WTC11 (cell line): ENCODE results near the gene SMARCA4. TPM values are rescaled to one million over a fixed set of nuclear protein-coding genes. Genes with fewer than 3 reads are reported as not detected.

Experiments used
- ATAC-seq: fragments of 200-7000 bp; cut with Tn5 transposase; 2 replicates; pipeline ENCODE4 v1.10.0; 2021; ENCODE audit warnings: mild to moderate bottlenecking, moderate library complexity
- CTCF ChIA-PET: fragments of 300-600 bp; sonication (Branson Sonifier 250); formaldehyde crosslinking; loops from one replicate; lab custom pipeline; 2021; ENCODE audit warnings: antibody characterized with exemption; lab: Charles Lee
- POLR2A ChIA-PET: fragments of 350-600 bp; sonication (Branson Sonifier 250); formaldehyde crosslinking; loops from one replicate; lab custom pipeline; 2021; ENCODE audit warnings: antibody characterized with exemption; lab: Charles Lee
- DNase-seq: peaks from one replicate; pipeline ENCODE4 v3.0.0; 2021; ENCODE audit warnings: low spot score
- H3K27ac Mint-ChIP-seq: 2 replicates; pipeline ENCODE4 v1.8.0; 2021; ENCODE audit warnings: mixed read lengths
- H3K27me3 Mint-ChIP-seq: 2 replicates; pipeline ENCODE4 v1.8.0; 2021; ENCODE audit warnings: low read depth, mild to moderate bottlenecking, moderate library complexity, mixed read lengths
- H3K36me3 Mint-ChIP-seq: 2 replicates; pipeline ENCODE4 v1.8.0; 2021; ENCODE audit warnings: mixed read lengths
- H3K4me1 Mint-ChIP-seq: 2 replicates; pipeline ENCODE4 v1.8.0; 2022; ENCODE audit warnings: mixed read lengths
- H3K4me3 Mint-ChIP-seq: 2 replicates; pipeline ENCODE4 v1.8.0; 2021; ENCODE audit warnings: mild to moderate bottlenecking, moderate library complexity, mixed read lengths
- H3K9me3 Mint-ChIP-seq: 2 replicates; pipeline ENCODE4 v1.8.0; 2021; ENCODE audit warnings: mixed read lengths
- AFF4 ChIP-seq: sonication (generic); formaldehyde crosslinking; IDR thresholded peaks from 2 replicates; pipeline ENCODE4 v1.8.1; 2023; ENCODE audit warnings: mild to moderate bottlenecking, missing genetic modification reagents, borderline replicate concordance
- ARID4B ChIP-seq: sonication (generic); formaldehyde crosslinking; IDR thresholded peaks from 2 replicates; pipeline ENCODE4 v1.8.0; 2023; ENCODE audit warnings: missing genetic modification reagents, mild to moderate bottlenecking, borderline replicate concordance
- ATF6 ChIP-seq: sonication (generic); formaldehyde crosslinking; IDR thresholded peaks from 2 replicates; pipeline ENCODE4 v1.8.1; 2023; ENCODE audit warnings: mild to moderate bottlenecking, missing genetic modification reagents
- CBFB ChIP-seq: sonication (generic); formaldehyde crosslinking; IDR thresholded peaks from 2 replicates; pipeline ENCODE4 v1.8.1; 2022; ENCODE audit warnings: mild to moderate bottlenecking, low read depth, missing genetic modification reagents
- CREM ChIP-seq: sonication (generic); formaldehyde crosslinking; IDR thresholded peaks from 2 replicates; pipeline ENCODE4 v1.8.1; 2022; ENCODE audit warnings: mild to moderate bottlenecking, missing genetic modification reagents, moderate library complexity
- CTCF ChIP-seq: fragments of 200-600 bp; IDR thresholded peaks from 2 replicates; pipeline ENCODE4 v1.8.0; 2022; ENCODE audit warnings: antibody characterized with exemption
- FOXP4 ChIP-seq: sonication (generic); formaldehyde crosslinking; IDR thresholded peaks from 2 replicates; pipeline ENCODE4 v1.8.0; 2022; ENCODE audit warnings: mild to moderate bottlenecking, missing genetic modification reagents
- GTF2I ChIP-seq: fragments of 250-450 bp; sonication (Bioruptor Pico); conservative IDR thresholded peaks from 2 replicates; pipeline ENCODE4 v1.4.0; 2021; ENCODE audit warnings: mild to moderate bottlenecking
- HMGXB4 ChIP-seq: sonication (generic); formaldehyde crosslinking; IDR thresholded peaks from 2 replicates; pipeline ENCODE4 v1.8.1; 2023; ENCODE audit warnings: mild to moderate bottlenecking, moderate library complexity, missing genetic modification reagents
- MXD4 ChIP-seq: fragments of 250-450 bp; sonication (Bioruptor Pico); IDR thresholded peaks from 2 replicates; pipeline ENCODE4 v1.8.0; 2021; ENCODE audit warnings: mild to moderate bottlenecking, moderate library complexity, borderline replicate concordance
- NFE2L1 ChIP-seq: sonication (generic); formaldehyde crosslinking; IDR thresholded peaks from 2 replicates; pipeline ENCODE4 v1.8.1; 2023; ENCODE audit warnings: missing genetic modification reagents
- SMAD3 ChIP-seq: sonication (generic); formaldehyde crosslinking; IDR thresholded peaks from 2 replicates; pipeline ENCODE4 v1.8.0; 2022; ENCODE audit warnings: missing genetic modification reagents, mild to moderate bottlenecking, borderline replicate concordance
- SP1 ChIP-seq: sonication (generic); formaldehyde crosslinking; conservative IDR thresholded peaks from 2 replicates; pipeline ENCODE4 v1.8.1; 2022; ENCODE audit warnings: missing genetic modification reagents
- TCF7 ChIP-seq: sonication (generic); formaldehyde crosslinking; IDR thresholded peaks from 2 replicates; pipeline ENCODE4 v1.8.0; 2022; ENCODE audit warnings: mild to moderate bottlenecking, low read depth, missing genetic modification reagents, moderate library complexity
- TEAD4 ChIP-seq: sonication (generic); formaldehyde crosslinking; IDR thresholded peaks from 2 replicates; pipeline ENCODE4 v1.8.0; 2022; ENCODE audit warnings: mild to moderate bottlenecking, missing genetic modification reagents
- ZMAT4 ChIP-seq: fragments of 250-450 bp; sonication (Bioruptor Pico); IDR thresholded peaks from 2 replicates; pipeline ENCODE4 v1.9.0; 2021; ENCODE audit warnings: mild to moderate bottlenecking
- ZNF121 ChIP-seq: sonication (generic); formaldehyde crosslinking; IDR thresholded peaks from 2 replicates; pipeline ENCODE4 v1.8.0; 2023; ENCODE audit warnings: missing genetic modification reagents
- ZNF416 ChIP-seq: fragments of 250-450 bp; sonication (Bioruptor Pico); IDR thresholded peaks from 2 replicates; pipeline ENCODE4 v1.9.0; 2021; ENCODE audit warnings: mild to moderate bottlenecking, inconsistent platforms
- ZNF671 ChIP-seq: fragments of 250-450 bp; sonication (Bioruptor Pico); IDR thresholded peaks from 2 replicates; pipeline ENCODE4 v1.8.0; 2021; ENCODE audit warnings: mild to moderate bottlenecking
- total RNA-seq: library from RNA; stranded (reverse); gene quantifications from 3 replicates; pipeline ENCODE4 v1.2.3, GENCODE V29; 2021

The SMARCA4 gene
- total RNA-seq, 1 experiment from 2014 or later: 295 TPM

- POLR2A ChIA-PET: no interaction called here
- Mint-ChIP-seq H3K9me3 (no peaks in the 10 kb centered on the region), H3K27me3 (no peaks in the 10 kb centered on the region), H3K27ac (no peak overlapping the region), H3K4me3 (no peak overlapping the region), H3K36me3 (peaks cover 74% of the 10 kb centered on the region), H3K4me1 (no peaks in the 10 kb centered on the region)
- CTCF ChIA-PET: interaction anchor here (0.5 kb wide), 1 partner anchor 82 kb away, joined by 3 read pairs; no protein-coding TSS in a partner anchor
- DNase-seq (no peak), ATAC-seq (no peak)
- TF ChIP-seq TEAD4 (no peak), CTCF (no peak), ZNF416 (CRISPR knock-in tag) (no peak), CBFB (CRISPR knock-in tag) (no peak), HMGXB4 (no peak), CREM (CRISPR knock-in tag) (no peak), ARID4B (CRISPR knock-in tag) (no peak), ZNF121 (CRISPR knock-in tag) (no peak), MXD4 (no peak), ATF6 (CRISPR knock-in tag) (no peak), TCF7 (CRISPR knock-in tag) (no peak), GTF2I (CRISPR knock-in tag) (no peak), ZMAT4 (CRISPR knock-in tag) (no peak), SMAD3 (no peak)
Observed at GRCh38 chr19:11023016-11023415, 62.2 kb downstream of the SMARCA4 start.

GRCh38 chr19:11023710-11024109, 62.9 kb downstream of the SMARCA4 start:
- ChIA-PET CTCF (no interaction called here), POLR2A (no interaction called here)
- H3K27ac Mint-ChIP-seq: no peak overlapping the region
- H3K4me3 Mint-ChIP-seq: no peak overlapping the region
- DNase-seq: no peak
- no peaks in the 10 kb centered on the region for H3K4me1 Mint-ChIP-seq
- peaks cover 72% of the 10 kb centered on the region for H3K36me3 Mint-ChIP-seq
- no peaks in the 10 kb centered on the region for H3K9me3 Mint-ChIP-seq
- ATAC-seq: no peak
- no peaks in the 10 kb centered on the region for H3K27me3 Mint-ChIP-seq
- TF ChIP-seq ZNF671: no peak
- no peak for TF ChIP-seq SP1
- no peak for TF ChIP-seq CREM (CRISPR knock-in tag)
- TF ChIP-seq FOXP4 (CRISPR knock-in tag): no peak
- no peak for TF ChIP-seq SMAD3
- TF ChIP-seq NFE2L1 (CRISPR knock-in tag): no peak
- TF ChIP-seq AFF4 (CRISPR knock-in tag): no peak
